ENCODE results near the gene LSM10. TPM values are rescaled to one million over a fixed set of nuclear protein-coding genes. Genes with fewer than 3 reads are reported as not detected.

LSM10 gene
- total and polyA plus RNA-seq, 2 donors (not counting 1 experiment from before 2014, with no cell fraction given) = 19.2 to 33.5 TPM

- peak overlapping the region; percentile 98 for H3K27ac ChIP-seq (ENCODE audit: insufficient read depth, low read length)
- no peak overlapping the region for H3K9ac ChIP-seq (ENCODE audit: insufficient read depth, low read length)
- TF ChIP-seq CTCF (conservative IDR thresholded peaks at IDR 0.05 in 1 of 2, IDR thresholded peaks at IDR 0.05 in 1 of 2; ENCODE audit: low read depth in 1 of 2, low read length in 2 of 2) = no peak
- TF ChIP-seq EZH2 (IDR thresholded peaks at IDR 0.05; ENCODE audit: low read length, missing control alignments) = no peak
- no peaks in the 10 kb centered on the region for H3K9me3 ChIP-seq (ENCODE audit: control insufficient read depth, insufficient read depth, low read depth, low read length)
- no peak overlapping the region for H3K4me3 ChIP-seq (replicated peaks in 1 of 4; ENCODE audit: control extremely low read depth in 1 of 4, insufficient read depth in 1 of 4, low read depth in 3 of 4, low read length in 4 of 4)
- peak; percentile 59 for DNase-seq (ENCODE audit: low read depth in 2 of 2)
- H4K20me1 ChIP-seq (ENCODE audit: control insufficient read depth, extremely low read depth, insufficient read depth, low read length) = no peaks in the 10 kb centered on the region
- H2AFZ ChIP-seq (ENCODE audit: low read length) = no peak overlapping the region
- H3K79me2 ChIP-seq (ENCODE audit: control insufficient read depth, insufficient read depth, low read length) = no peaks in the 10 kb centered on the region
- H3K36me3 ChIP-seq (ENCODE audit: control insufficient read depth, insufficient read depth, low read length) = peaks cover 32% of the 10 kb centered on the region
- H3K27me3 ChIP-seq (ENCODE audit: control insufficient read depth, insufficient read depth, low read length) = no peaks in the 10 kb centered on the region
- H3K4me1 ChIP-seq (ENCODE audit: control insufficient read depth, extremely low read depth, insufficient read depth, low read length) = peaks cover 48% of the 10 kb centered on the region
- H3K4me2 ChIP-seq (ENCODE audit: extremely low read depth, insufficient read depth, low read length) = peak overlapping the region; percentile 42
Measured at GRCh38 chr1:36349241-36349671, 48.5 kb downstream of the LSM10 start.

- Histone ChIP-seq H3K79me2 (ENCODE audit: control insufficient read depth, insufficient read depth, low read length) (no peaks in the 10 kb centered on the region), H3K4me3 (replicated peaks in 1 of 4; ENCODE audit: control extremely low read depth in 1 of 4, insufficient read depth in 1 of 4, low read depth in 3 of 4, low read length in 4 of 4) (no peak overlapping the region), H3K4me2 (ENCODE audit: extremely low read depth, insufficient read depth, low read length) (no peak overlapping the region), H3K27ac (ENCODE audit: insufficient read depth, low read length) (no peak overlapping the region), H4K20me1 (ENCODE audit: control insufficient read depth, extremely low read depth, insufficient read depth, low read length) (no peaks in the 10 kb centered on the region), H3K9me3 (ENCODE audit: control insufficient read depth, insufficient read depth, low read depth, low read length) (no peaks in the 10 kb centered on the region), H3K27me3 (ENCODE audit: control insufficient read depth, insufficient read depth, low read length) (no peaks in the 10 kb centered on the region), H3K36me3 (ENCODE audit: control insufficient read depth, insufficient read depth, low read length) (peaks cover 39% of the 10 kb centered on the region), H2AFZ (ENCODE audit: low read length) (no peak overlapping the region), H3K9ac (ENCODE audit: insufficient read depth, low read length) (no peak overlapping the region), H3K4me1 (ENCODE audit: control insufficient read depth, extremely low read depth, insufficient read depth, low read length) (peaks cover 41% of the 10 kb centered on the region)
- DNase-seq (ENCODE audit: low read depth in 2 of 2) = no peak
- TF ChIP-seq CTCF (conservative IDR thresholded peaks at IDR 0.05 in 1 of 2, IDR thresholded peaks at IDR 0.05 in 1 of 2; ENCODE audit: low read depth in 1 of 2, low read length in 2 of 2) = no peak
- no peak for TF ChIP-seq EZH2 (IDR thresholded peaks at IDR 0.05; ENCODE audit: low read length, missing control alignments)
Measured at GRCh38 chr1:36346741-36347370, 50.9 kb downstream of the LSM10 start.

GRCh38 chr1:36345353-36345752 lies 52.4 kb downstream of the LSM10 start:
- TF ChIP-seq EZH2 (IDR thresholded peaks at IDR 0.05; ENCODE audit: low read length, missing control alignments) = no peak
- TF ChIP-seq CTCF (conservative IDR thresholded peaks at IDR 0.05 in 1 of 2, IDR thresholded peaks at IDR 0.05 in 1 of 2; ENCODE audit: low read depth in 1 of 2, low read length in 2 of 2) = no peak
- no peak overlapping the region for H3K4me2 ChIP-seq (ENCODE audit: extremely low read depth, insufficient read depth, low read length)
- H4K20me1 ChIP-seq (ENCODE audit: control insufficient read depth, extremely low read depth, insufficient read depth, low read length) = no peaks in the 10 kb centered on the region
- no peak overlapping the region for H3K9ac ChIP-seq (ENCODE audit: insufficient read depth, low read length)
- H3K9me3 ChIP-seq (ENCODE audit: control insufficient read depth, insufficient read depth, low read depth, low read length) = no peaks in the 10 kb centered on the region
- H3K36me3 ChIP-seq (ENCODE audit: control insufficient read depth, insufficient read depth, low read length) = peaks cover 45% of the 10 kb centered on the region
- no peak overlapping the region for H3K4me3 ChIP-seq (replicated peaks in 1 of 4; ENCODE audit: control extremely low read depth in 1 of 4, insufficient read depth in 1 of 4, low read depth in 3 of 4, low read length in 4 of 4)
- no peaks in the 10 kb centered on the region for H3K27me3 ChIP-seq (ENCODE audit: control insufficient read depth, insufficient read depth, low read length)
- no peak overlapping the region for H3K27ac ChIP-seq (ENCODE audit: insufficient read depth, low read length)
- no peaks in the 10 kb centered on the region for H3K79me2 ChIP-seq (ENCODE audit: control insufficient read depth, insufficient read depth, low read length)
- no peak for DNase-seq (ENCODE audit: low read depth in 2 of 2)
- H2AFZ ChIP-seq (ENCODE audit: low read length) = no peak overlapping the region
- H3K4me1 ChIP-seq (ENCODE audit: control insufficient read depth, extremely low read depth, insufficient read depth, low read length) = peaks cover 26% of the 10 kb centered on the region
